DOHH2 (cell line): Measurements from ENCODE around the gene SCLY.

Experiments used
- CTCF ChIP-seq: fragments of 200-600 bp; sonication (generic); IDR thresholded peaks from one replicate; pipeline ENCODE4 v1.5.1; 2014; ENCODE audit warnings: antibody characterized with exemption, mild to moderate bottlenecking, low read depth, low read length; ENCODE audit not compliant: poor library complexity, severe bottlenecking
- EZH2phosphoT487 ChIP-seq: fragments of 200-600 bp; sonication (generic); IDR thresholded peaks from 2 replicates; pipeline ENCODE4 v1.6.1; 2017; ENCODE audit warnings: borderline replicate concordance, mild to moderate bottlenecking, antibody characterized with exemption, low read length, moderate library complexity, mixed read lengths

DNA sequence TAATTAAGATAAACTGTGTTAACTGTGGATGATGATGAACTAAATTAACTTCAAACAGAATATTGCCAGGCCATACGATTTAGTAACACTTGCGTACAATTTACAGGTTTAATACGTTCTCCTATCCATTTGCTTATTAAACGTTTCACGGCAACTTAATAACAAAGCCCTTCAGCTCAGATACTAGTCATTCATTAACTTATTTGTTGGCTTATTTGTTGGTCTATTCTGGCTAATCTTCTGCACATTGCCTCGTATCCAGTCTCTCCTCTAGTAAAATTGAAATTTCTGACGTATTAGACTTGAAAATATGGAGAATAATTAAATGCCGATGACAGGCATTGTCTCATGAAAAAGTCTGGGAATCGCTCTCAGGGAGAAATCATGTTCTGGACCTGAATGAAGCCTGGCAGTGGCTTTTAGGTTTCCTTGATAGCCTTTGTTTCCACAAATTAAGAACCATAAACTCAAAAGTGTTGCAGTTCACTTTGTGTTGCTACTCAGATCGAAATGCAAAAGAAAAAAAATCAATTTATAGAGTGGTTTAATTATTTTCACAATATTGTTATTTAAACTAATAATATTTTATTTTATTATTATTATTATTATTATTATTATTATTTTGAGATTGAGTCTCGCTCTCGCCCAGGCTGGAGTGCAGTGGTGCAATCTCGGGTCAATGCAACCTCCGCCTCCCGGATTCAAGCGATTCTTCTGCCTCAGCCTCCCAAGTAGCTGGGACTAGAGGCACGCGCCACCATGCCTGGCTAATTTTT lies 4.5 kb downstream of the SCLY start:
- TF ChIP-seq CTCF (no peak), EZH2phosphoT487 (no peak)
